ENCODE data around the gene JAK1. TPM values are rescaled to one million over a fixed set of nuclear protein-coding genes. Genes with fewer than 3 reads are reported as not detected.

Gene JAK1
- total RNA-seq, 4 donors from 2014 or later, result 59.7 to 92.7 (median 64.1) TPM

DNA sequence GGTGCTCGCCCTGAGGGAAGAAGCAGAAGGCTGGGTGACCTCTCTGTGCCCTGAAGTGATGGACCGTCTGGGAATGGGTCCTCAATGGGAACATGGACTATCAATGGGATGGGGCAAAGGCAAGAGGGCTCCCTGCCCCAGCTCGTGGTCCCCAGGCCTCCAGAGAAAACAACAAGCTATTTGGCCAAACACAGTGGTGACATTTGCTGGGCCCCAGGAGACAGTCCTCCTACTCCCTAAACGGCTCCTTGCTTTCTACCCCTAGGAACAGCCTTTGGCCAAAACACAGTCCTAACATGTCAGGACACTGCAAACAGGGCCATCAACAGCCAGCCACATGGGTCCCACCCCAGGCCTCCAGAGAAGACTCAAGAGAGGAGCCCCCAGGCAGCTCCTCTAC, 118.7 kb downstream of the JAK1 start:
- Histone ChIP-seq H3K27ac (no peak overlapping the region), H3K4me3 (no peak overlapping the region), H3K4me1 (peaks cover 0 to 2% (median 0%) of the 10 kb centered on the region in 3 donors), H3K36me3 (peaks cover 10 to 98% (median 14%) of the 10 kb centered on the region in 3 donors), H3K27me3 (no peaks in the 10 kb centered on the region), H3K9me3 (no peaks in the 10 kb centered on the region)
- WGBS, 2 donors, result 60 to 78% methylated on average over 1 to 4 of the region's 4 CpGs
- TF ChIP-seq CTCF (IDR thresholded peaks at IDR 0.05) (no peak), POLR2A (IDR thresholded peaks at IDR 0.05) (no peak)
- no peak for DNase-seq
- intact Hi-C loops (cut with DNase I), result no loop called here

DNA sequence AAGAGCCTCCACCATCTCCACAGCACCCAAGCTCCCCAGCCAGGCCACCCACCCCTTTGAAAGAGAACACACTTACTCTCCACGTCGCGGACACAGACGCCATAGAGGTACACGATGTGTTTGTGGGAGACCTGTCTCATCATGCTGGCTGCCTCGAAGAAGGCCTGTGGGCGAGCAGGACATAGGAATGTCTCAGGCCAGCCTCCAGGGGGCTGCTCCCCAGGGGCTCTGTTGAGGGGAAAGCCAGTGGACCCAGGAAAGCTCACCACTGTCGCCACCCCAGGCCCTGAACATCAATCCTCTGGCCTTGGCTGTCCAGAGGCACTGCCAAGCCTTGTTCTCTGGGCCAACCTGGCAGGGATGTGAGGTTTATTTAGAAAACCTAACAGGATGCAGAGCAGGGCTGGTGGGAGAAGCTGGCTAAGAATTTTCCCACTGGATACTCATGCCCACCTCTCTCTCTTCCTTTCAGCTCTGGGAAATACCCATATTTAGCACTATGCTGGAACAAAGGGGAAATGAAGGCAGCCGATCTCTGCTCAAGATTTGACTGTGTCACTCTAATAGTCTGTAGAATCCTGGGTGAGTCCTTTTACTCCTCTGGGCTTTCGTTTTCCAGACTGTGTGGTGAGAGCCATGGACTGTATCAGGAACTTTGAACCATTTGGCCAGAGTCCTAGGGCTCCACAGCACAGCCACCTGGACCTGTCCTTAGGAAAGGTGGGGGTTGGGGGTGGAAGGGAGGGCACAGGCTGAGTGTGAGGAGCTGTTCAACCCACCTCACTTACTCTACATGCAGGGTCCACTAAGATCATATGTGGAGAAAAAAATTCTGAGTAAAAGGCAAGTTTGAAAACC, 119.5 kb downstream of the JAK1 start:
- TF ChIP-seq CTCF (IDR thresholded peaks at IDR 0.05), result no peak
- TF ChIP-seq POLR2A (IDR thresholded peaks at IDR 0.05), result no peak
- H3K27me3 ChIP-seq, result no peaks in the 10 kb centered on the region
- peaks cover 0 to 11% (median 3%) of the 10 kb centered on the region in 3 donors for H3K4me1 ChIP-seq
- H3K27ac ChIP-seq, result no peak overlapping the region
- peaks cover 10 to 96% (median 14%) of the 10 kb centered on the region in 3 donors for H3K36me3 ChIP-seq
- no peak overlapping the region for H3K4me3 ChIP-seq
- WGBS, 2 donors, result 81 to 82% methylated on average over 6 to 9 of the region's 10 CpGs
- intact Hi-C loops (cut with DNase I), result no loop called here
- H3K9me3 ChIP-seq, result no peaks in the 10 kb centered on the region
- no peak for DNase-seq

- TF ChIP-seq CTCF (IDR thresholded peaks at IDR 0.05) (no peak), POLR2A (IDR thresholded peaks at IDR 0.05) (no peak)
- no peak for DNase-seq
- intact Hi-C loops (cut with DNase I), result no loop called here
- Histone ChIP-seq H3K9me3 (no peaks in the 10 kb centered on the region), H3K27me3 (no peaks in the 10 kb centered on the region), H3K4me3 (no peak overlapping the region), H3K27ac (no peak overlapping the region), H3K4me1 (peaks cover 0 to 19% (median 3%) of the 10 kb centered on the region in 3 donors), H3K36me3 (peaks cover 13 to 98% (median 19%) of the 10 kb centered on the region in 3 donors)
- 90 to 95% methylated on average over 10 to 11 of the region's 13 CpGs for WGBS, 2 donors
Measured at GRCh38 chr1:64845831-64846425, 120.4 kb downstream of the JAK1 start.

DNA sequence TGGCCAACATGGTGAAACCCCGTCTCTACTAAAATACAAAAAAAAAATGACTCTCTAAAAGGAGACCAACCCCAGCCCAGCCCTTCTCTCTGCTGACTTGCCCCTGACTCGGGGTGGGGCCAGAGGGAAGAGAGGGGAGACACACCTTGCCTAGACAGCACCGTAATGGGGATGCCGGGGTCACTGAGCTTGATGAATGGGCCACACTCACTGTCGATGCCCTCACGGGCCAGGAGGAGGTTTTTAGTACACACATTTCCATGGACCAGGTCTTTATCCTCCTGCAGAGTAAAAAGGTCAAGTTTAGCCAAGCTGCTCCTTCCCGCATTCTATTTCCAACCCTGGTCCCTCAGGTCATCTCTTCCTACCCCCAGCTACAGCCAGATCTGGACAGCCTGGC, 121.7 kb downstream of the JAK1 start:
- no peak for TF ChIP-seq CTCF (IDR thresholded peaks at IDR 0.05)
- no peak for TF ChIP-seq POLR2A (IDR thresholded peaks at IDR 0.05)
- WGBS, 2 donors, result 82 to 100% methylated on average over 4 of the region's 7 CpGs
- Histone ChIP-seq H3K4me3 (no peak overlapping the region), H3K4me1 (peaks cover 0 to 19% (median 3%) of the 10 kb centered on the region in 3 donors), H3K36me3 (peaks cover 12 to 98% (median 15%) of the 10 kb centered on the region in 3 donors), H3K27ac (no peak overlapping the region), H3K27me3 (no peaks in the 10 kb centered on the region), H3K9me3 (no peaks in the 10 kb centered on the region)
- intact Hi-C loops (cut with DNase I), result no loop called here
- DNase-seq, result no peak

GRCh38 chr1:64844175-64844574, 122.2 kb downstream of the JAK1 start:
- Histone ChIP-seq H3K27me3 (no peaks in the 10 kb centered on the region), H3K4me1 (peaks cover 0 to 19% (median 3%) of the 10 kb centered on the region in 3 donors), H3K9me3 (no peaks in the 10 kb centered on the region), H3K4me3 (no peak overlapping the region), H3K36me3 (peaks cover 12 to 98% (median 15%) of the 10 kb centered on the region in 3 donors), H3K27ac (no peak overlapping the region)
- DNase-seq, result no peak
- intact Hi-C loops (cut with DNase I), result no loop called here
- no peak for TF ChIP-seq CTCF (IDR thresholded peaks at IDR 0.05)
- TF ChIP-seq POLR2A (IDR thresholded peaks at IDR 0.05), result no peak
- 97 to 100% methylated on average over 1 to 6 of the region's 7 CpGs for WGBS, 2 donors
